ENCODE measurements around the gene TSC1. TPM values are rescaled to one million over a fixed set of nuclear protein-coding genes. Genes with fewer than 3 reads are reported as not detected.

The TSC1 gene
- total and polyA plus RNA-seq, 2 experiments from 2014 or later: 23.7 to 48.0 TPM

DNA sequence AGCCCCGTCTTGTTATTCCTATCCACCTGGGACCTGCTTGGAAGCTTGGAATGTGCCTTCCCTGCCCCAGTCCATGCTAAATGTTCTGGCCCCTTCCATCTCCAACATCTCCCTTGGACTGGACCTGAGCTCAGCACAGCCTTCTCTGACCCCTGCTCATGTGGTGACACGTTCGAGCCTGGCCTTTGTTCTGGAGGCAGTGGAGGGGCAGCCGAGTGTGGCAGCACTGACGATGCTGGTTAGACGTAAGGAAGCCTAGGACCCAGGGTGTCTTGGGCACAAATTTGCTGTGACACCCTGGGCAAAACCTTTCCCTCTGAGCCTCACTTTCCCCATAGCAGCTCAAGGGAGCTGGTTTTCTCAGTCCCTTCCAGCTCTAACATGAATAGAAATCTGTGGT lies 61.8 kb downstream of the TSC1 start:
- ATAC-seq (no peak), DNase-seq (ENCODE audit: low spot score) (no peak)
- Mint-ChIP-seq H3K9me3 (no peaks in the 10 kb centered on the region), H3K4me3 (no peak overlapping the region), H3K4me1 (no peaks in the 10 kb centered on the region), H3K27ac (peak overlapping the region; percentile 40; the same call in 1 of the 2 replicates), H3K27me3 (ENCODE audit: insufficient read depth, low read depth, poor library complexity) (peaks cover 10% of the 10 kb centered on the region), H3K36me3 (ENCODE audit: low read depth) (no peaks in the 10 kb centered on the region; the same call in 2 of the 3 replicates)
- Histone ChIP-seq H3K79me2 (replicated peaks; ENCODE audit: insufficient read depth) (no peaks in the 10 kb centered on the region), H3K4me1 (ENCODE audit: insufficient read depth) (no peaks in the 10 kb centered on the region), H3K9me2 (ENCODE audit: insufficient read depth) (no peaks in the 10 kb centered on the region), H2AFZ (no peak overlapping the region), H3K4me3 (no peak overlapping the region), H3K4me2 (no peak overlapping the region), H3K36me3 (ENCODE audit: insufficient read depth) (no peaks in the 10 kb centered on the region), H3K27me3 (ENCODE audit: insufficient read depth) (peaks cover 19% of the 10 kb centered on the region), H3K27ac (ENCODE audit: low read depth) (no peak overlapping the region), H3F3A (replicated peaks; ENCODE audit: low read depth) (no peaks in the 10 kb centered on the region), H4K20me1 (replicated peaks; ENCODE audit: insufficient read depth) (no peaks in the 10 kb centered on the region)
- no peak for TF ChIP-seq ZNF114 (CRISPR knock-in tag; IDR thresholded peaks at IDR 0.05)
- TF ChIP-seq JUNB (IDR thresholded peaks at IDR 0.05; ENCODE audit: unreplicated experiment): no peak
- TF ChIP-seq, protein P1, sequence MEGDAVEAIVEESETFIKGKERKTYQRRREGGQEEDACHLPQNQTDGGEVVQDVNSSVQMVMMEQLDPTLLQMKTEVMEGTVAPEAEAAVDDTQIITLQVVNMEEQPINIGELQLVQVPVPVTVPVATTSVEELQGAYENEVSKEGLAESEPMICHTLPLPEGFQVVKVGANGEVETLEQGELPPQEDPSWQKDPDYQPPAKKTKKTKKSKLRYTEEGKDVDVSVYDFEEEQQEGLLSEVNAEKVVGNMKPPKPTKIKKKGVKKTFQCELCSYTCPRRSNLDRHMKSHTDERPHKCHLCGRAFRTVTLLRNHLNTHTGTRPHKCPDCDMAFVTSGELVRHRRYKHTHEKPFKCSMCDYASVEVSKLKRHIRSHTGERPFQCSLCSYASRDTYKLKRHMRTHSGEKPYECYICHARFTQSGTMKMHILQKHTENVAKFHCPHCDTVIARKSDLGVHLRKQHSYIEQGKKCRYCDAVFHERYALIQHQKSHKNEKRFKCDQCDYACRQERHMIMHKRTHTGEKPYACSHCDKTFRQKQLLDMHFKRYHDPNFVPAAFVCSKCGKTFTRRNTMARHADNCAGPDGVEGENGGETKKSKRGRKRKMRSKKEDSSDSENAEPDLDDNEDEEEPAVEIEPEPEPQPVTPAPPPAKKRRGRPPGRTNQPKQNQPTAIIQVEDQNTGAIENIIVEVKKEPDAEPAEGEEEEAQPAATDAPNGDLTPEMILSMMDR (conservative IDR thresholded peaks at IDR 0.05; ENCODE audit: low read depth in 2 of 2): no peak
- no peak for TF ChIP-seq EZH2phosphoT487 (IDR thresholded peaks at IDR 0.05; ENCODE audit: unreplicated experiment)
- no peak for TF ChIP-seq STAT1 (IDR thresholded peaks at IDR 0.05; ENCODE audit: unreplicated experiment)
- TF ChIP-seq CREB1 (CRISPR knock-in tag; IDR thresholded peaks at IDR 0.05; ENCODE audit: low read depth): no peak
- no peak for TF ChIP-seq POLR2AphosphoS5 (IDR thresholded peaks at IDR 0.05; ENCODE audit: low read depth)
- TF ChIP-seq, protein P2, sequence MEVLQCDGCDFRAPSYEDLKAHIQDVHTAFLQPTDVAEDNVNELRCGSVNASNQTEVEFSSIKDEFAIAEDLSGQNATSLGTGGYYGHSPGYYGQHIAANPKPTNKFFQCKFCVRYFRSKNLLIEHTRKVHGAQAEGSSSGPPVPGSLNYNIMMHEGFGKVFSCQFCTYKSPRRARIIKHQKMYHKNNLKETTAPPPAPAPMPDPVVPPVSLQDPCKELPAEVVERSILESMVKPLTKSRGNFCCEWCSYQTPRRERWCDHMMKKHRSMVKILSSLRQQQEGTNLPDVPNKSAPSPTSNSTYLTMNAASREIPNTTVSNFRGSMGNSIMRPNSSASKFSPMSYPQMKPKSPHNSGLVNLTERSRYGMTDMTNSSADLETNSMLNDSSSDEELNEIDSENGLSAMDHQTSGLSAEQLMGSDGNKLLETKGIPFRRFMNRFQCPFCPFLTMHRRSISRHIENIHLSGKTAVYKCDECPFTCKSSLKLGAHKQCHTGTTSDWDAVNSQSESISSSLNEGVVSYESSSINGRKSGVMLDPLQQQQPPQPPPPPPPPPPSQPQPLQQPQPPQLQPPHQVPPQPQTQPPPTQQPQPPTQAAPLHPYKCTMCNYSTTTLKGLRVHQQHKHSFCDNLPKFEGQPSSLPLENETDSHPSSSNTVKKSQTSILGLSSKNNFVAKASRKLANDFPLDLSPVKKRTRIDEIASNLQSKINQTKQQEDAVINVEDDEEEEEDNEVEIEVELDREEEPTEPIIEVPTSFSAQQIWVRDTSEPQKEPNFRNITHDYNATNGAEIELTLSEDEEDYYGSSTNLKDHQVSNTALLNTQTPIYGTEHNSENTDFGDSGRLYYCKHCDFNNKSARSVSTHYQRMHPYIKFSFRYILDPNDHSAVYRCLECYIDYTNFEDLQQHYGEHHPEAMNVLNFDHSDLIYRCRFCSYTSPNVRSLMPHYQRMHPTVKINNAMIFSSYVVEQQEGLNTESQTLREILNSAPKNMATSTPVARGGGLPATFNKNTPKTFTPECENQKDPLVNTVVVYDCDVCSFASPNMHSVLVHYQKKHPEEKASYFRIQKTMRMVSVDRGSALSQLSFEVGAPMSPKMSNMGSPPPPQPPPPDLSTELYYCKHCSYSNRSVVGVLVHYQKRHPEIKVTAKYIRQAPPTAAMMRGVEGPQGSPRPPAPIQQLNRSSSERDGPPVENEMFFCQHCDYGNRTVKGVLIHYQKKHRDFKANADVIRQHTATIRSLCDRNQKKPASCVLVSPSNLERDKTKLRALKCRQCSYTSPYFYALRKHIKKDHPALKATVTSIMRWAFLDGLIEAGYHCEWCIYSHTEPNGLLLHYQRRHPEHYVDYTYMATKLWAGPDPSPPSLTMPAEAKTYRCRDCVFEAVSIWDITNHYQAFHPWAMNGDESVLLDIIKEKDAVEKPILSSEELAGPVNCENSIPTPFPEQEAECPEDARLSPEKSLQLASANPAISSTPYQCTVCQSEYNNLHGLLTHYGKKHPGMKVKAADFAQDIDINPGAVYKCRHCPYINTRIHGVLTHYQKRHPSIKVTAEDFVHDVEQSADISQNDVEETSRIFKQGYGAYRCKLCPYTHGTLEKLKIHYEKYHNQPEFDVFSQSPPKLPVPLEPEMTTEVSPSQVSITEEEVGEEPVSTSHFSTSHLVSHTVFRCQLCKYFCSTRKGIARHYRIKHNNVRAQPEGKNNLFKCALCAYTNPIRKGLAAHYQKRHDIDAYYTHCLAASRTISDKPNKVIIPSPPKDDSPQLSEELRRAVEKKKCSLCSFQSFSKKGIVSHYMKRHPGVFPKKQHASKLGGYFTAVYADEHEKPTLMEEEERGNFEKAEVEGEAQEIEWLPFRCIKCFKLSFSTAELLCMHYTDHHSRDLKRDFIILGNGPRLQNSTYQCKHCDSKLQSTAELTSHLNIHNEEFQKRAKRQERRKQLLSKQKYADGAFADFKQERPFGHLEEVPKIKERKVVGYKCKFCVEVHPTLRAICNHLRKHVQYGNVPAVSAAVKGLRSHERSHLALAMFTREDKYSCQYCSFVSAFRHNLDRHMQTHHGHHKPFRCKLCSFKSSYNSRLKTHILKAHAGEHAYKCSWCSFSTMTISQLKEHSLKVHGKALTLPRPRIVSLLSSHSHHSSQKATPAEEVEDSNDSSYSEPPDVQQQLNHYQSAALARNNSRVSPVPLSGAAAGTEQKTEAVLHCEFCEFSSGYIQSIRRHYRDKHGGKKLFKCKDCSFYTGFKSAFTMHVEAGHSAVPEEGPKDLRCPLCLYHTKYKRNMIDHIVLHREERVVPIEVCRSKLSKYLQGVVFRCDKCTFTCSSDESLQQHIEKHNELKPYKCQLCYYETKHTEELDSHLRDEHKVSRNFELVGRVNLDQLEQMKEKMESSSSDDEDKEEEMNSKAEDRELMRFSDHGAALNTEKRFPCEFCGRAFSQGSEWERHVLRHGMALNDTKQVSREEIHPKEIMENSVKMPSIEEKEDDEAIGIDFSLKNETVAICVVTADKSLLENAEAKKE (CRISPR knock-in tag; IDR thresholded peaks at IDR 0.05): no peak
- TF ChIP-seq, protein P3, sequence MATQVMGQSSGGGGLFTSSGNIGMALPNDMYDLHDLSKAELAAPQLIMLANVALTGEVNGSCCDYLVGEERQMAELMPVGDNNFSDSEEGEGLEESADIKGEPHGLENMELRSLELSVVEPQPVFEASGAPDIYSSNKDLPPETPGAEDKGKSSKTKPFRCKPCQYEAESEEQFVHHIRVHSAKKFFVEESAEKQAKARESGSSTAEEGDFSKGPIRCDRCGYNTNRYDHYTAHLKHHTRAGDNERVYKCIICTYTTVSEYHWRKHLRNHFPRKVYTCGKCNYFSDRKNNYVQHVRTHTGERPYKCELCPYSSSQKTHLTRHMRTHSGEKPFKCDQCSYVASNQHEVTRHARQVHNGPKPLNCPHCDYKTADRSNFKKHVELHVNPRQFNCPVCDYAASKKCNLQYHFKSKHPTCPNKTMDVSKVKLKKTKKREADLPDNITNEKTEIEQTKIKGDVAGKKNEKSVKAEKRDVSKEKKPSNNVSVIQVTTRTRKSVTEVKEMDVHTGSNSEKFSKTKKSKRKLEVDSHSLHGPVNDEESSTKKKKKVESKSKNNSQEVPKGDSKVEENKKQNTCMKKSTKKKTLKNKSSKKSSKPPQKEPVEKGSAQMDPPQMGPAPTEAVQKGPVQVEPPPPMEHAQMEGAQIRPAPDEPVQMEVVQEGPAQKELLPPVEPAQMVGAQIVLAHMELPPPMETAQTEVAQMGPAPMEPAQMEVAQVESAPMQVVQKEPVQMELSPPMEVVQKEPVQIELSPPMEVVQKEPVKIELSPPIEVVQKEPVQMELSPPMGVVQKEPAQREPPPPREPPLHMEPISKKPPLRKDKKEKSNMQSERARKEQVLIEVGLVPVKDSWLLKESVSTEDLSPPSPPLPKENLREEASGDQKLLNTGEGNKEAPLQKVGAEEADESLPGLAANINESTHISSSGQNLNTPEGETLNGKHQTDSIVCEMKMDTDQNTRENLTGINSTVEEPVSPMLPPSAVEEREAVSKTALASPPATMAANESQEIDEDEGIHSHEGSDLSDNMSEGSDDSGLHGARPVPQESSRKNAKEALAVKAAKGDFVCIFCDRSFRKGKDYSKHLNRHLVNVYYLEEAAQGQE (IDR thresholded peaks at IDR 0.05; ENCODE audit: unreplicated experiment): no peak

Data from GM23338 (cell line).